H1 (cell line): Measurements from ENCODE around the gene CADM1. TPM values are rescaled to one million over a fixed set of nuclear protein-coding genes. Genes with fewer than 3 reads are reported as not detected.

ENCODE experiments used
- CTCF ChIA-PET: fragments of 300-600 bp; sonication (Branson Sonifier 250); formaldehyde crosslinking; loops from one replicate; lab custom pipeline; 2021; ENCODE audit not compliant: partially characterized antibody; lab: Charles Lee
- POLR2A ChIA-PET: fragments of 300-600 bp; sonication (Branson Sonifier 250); formaldehyde crosslinking; loops from one replicate; lab custom pipeline; 2021; ENCODE audit warnings: inconsistent platforms; ENCODE audit not compliant: partially characterized antibody; lab: Charles Lee
- DNase-seq, 2 experiments: peaks; one replicate each; pipeline versions ENCODE4 v3.0.0 to v3.0.0-alpha.2; 2010 to 2022; ENCODE audit warnings: low spot score in 2 of 2, low read depth in 1 of 2, mixed read lengths in 1 of 2
- FAIRE-seq: peaks from 2 replicates; lab custom pipeline; 2011; peaks lifted over from hg19 to GRCh38; lab: Jason Lieb, UNC
- H2AFZ ChIP-seq: 2 replicates; pipeline ENCODE4 v1.8.1; 2012; ENCODE audit warnings: low read length, inconsistent platforms
- H2AK5ac ChIP-seq: 2 replicates; pipeline ENCODE4 v1.6.1; 2013; ENCODE audit warnings: low read depth, low read length
- H2BK120ac ChIP-seq: replicated peaks from 2 replicates; pipeline ENCODE3; 2013; ENCODE audit warnings: low read depth, low read length, inconsistent platforms
- H2BK12ac ChIP-seq: 2 replicates; pipeline ENCODE4 v1.6.1; 2013; ENCODE audit warnings: low read depth, low read length
- H2BK15ac ChIP-seq: 2 replicates; pipeline ENCODE4 v1.6.1; 2013; ENCODE audit warnings: low read length
- H2BK20ac ChIP-seq: 2 replicates; pipeline ENCODE4 v1.6.1; 2013; ENCODE audit warnings: low read length
- H2BK5ac ChIP-seq: 2 replicates; pipeline ENCODE4 v1.6.1; 2013; ENCODE audit warnings: low read depth, low read length
- H3K14ac ChIP-seq: 2 replicates; pipeline ENCODE4 v1.6.1; 2013; ENCODE audit warnings: inconsistent platforms; ENCODE audit not compliant: insufficient read length
- H3K18ac ChIP-seq: 2 replicates; pipeline ENCODE4 v1.6.1; 2013; ENCODE audit warnings: low read length; ENCODE audit errors: extremely low read depth
- H3K23ac ChIP-seq: 2 replicates; pipeline ENCODE4 v1.6.1; 2013; ENCODE audit warnings: inconsistent platforms; ENCODE audit not compliant: insufficient read length
- H3K23me2 ChIP-seq: 2 replicates; pipeline ENCODE4 v1.6.1; 2013; ENCODE audit warnings: low read depth, low read length
- H3K27ac ChIP-seq: 2 replicates; pipeline ENCODE4 v1.6.1; 2011; ENCODE audit warnings: low read depth, low read length, inconsistent platforms
- H3K27me3 ChIP-seq, 4 experiments: replicated peaks in 1 of 4; 1 replicate in 1 of 4; 2 replicates in 3 of 4; pipeline versions ENCODE4 v1.6.1 to v1.8.1; 2011 to 2013; ENCODE audit warnings: low read length in 3 of 4, mild to moderate bottlenecking in 3 of 4, inconsistent platforms in 2 of 4, mixed read lengths in 2 of 4, moderate library complexity in 1 of 4; ENCODE audit not compliant: control insufficient read depth in 3 of 4, insufficient read depth in 3 of 4; ENCODE audit errors: extremely low read depth in 1 of 4
- H3K36me3 ChIP-seq, 4 experiments: 2 replicates each; pipeline versions ENCODE4 v1.6.1 to v1.8.1; 2011 to 2013; ENCODE audit warnings: mild to moderate bottlenecking in 4 of 4, low read length in 3 of 4, moderate library complexity in 2 of 4, control low read depth in 1 of 4, inconsistent platforms in 1 of 4; ENCODE audit not compliant: insufficient read depth in 4 of 4, control insufficient read depth in 2 of 4
- H3K4ac ChIP-seq: replicated peaks from 2 replicates; pipeline ENCODE3; 2013; ENCODE audit warnings: low read length, low read depth, mixed read lengths, inconsistent platforms; ENCODE audit not compliant: insufficient read length
- H3K4me1 ChIP-seq, 4 experiments: replicated peaks in 1 of 4; 1 replicate in 1 of 4; 2 replicates in 3 of 4; pipeline versions ENCODE4 v1.6.1 to v1.8.1; 2011 to 2013; ENCODE audit warnings: low read length in 3 of 4, inconsistent platforms in 2 of 4, mixed read lengths in 1 of 4; ENCODE audit not compliant: insufficient read depth in 4 of 4, control insufficient read depth in 3 of 4
- H3K4me2 ChIP-seq, 2 experiments: 2 replicates each; pipeline versions ENCODE4 v1.6.1 to v1.8.1; 2011 to 2013; ENCODE audit warnings: low read depth in 2 of 2, low read length in 2 of 2, control low read depth in 1 of 2, inconsistent platforms in 1 of 2, mild to moderate bottlenecking in 1 of 2; ENCODE audit not compliant: insufficient read depth in 1 of 2
- H3K4me3 ChIP-seq, 4 experiments: fragments of 200-600, 300-600 bp in 1 of 4; sonication (generic), shearing (Covaris generic), sonication (Bioruptor Twin) in 1 of 4; 2 replicates each; pipeline versions ENCODE4 v1.5.1 to v1.8.1; 2011 to 2016; ENCODE audit warnings: low read length in 4 of 4, low read depth in 3 of 4, control low read depth in 2 of 4, inconsistent platforms in 2 of 4, mild to moderate bottlenecking in 2 of 4, mixed read lengths in 1 of 4, moderate library complexity in 1 of 4; ENCODE audit not compliant: insufficient read depth in 2 of 4; ENCODE audit errors: extremely low read depth in 1 of 4
- H3K56ac ChIP-seq: replicated peaks from 2 replicates; pipeline ENCODE3; 2013; ENCODE audit warnings: low read depth, mild to moderate bottlenecking, mixed read lengths, low read length, inconsistent platforms; ENCODE audit not compliant: insufficient read length
- H3K79me1 ChIP-seq: 2 replicates; pipeline ENCODE4 v1.6.1; 2013; ENCODE audit warnings: low read depth, low read length, control low read depth
- H3K79me2 ChIP-seq, 2 experiments: 2 replicates each; pipeline versions ENCODE4 v1.6.1 to v1.8.1; 2012 to 2013; ENCODE audit warnings: low read length in 2 of 2, mild to moderate bottlenecking in 2 of 2, inconsistent platforms in 1 of 2; ENCODE audit not compliant: insufficient read depth in 2 of 2, control insufficient read depth in 1 of 2
- H3K9ac ChIP-seq, 4 experiments: replicated peaks in 1 of 4; 1 replicate in 1 of 4; 2 replicates in 3 of 4; pipeline versions ENCODE4 v1.6.1 to v1.8.1; 2011 to 2013; ENCODE audit warnings: low read depth in 3 of 4, low read length in 3 of 4, control low read depth in 2 of 4, mild to moderate bottlenecking in 2 of 4, moderate library complexity in 2 of 4, inconsistent platforms in 1 of 4; ENCODE audit errors: extremely low read depth in 1 of 4
- H3K9me3 ChIP-seq, 2 experiments: 2 replicates each; pipeline versions ENCODE4 v1.6.1 to v1.8.1; 2012 to 2013; ENCODE audit warnings: mild to moderate bottlenecking in 2 of 2, moderate library complexity in 2 of 2, control low read depth in 1 of 2, inconsistent platforms in 1 of 2, low read depth in 1 of 2, low read length in 1 of 2, mixed read lengths in 1 of 2; ENCODE audit not compliant: insufficient read depth in 2 of 2
- H4K20me1 ChIP-seq, 2 experiments: replicated peaks in 1 of 2; 2 replicates each; pipeline versions ENCODE3 to v1.8.1; 2011 to 2013; ENCODE audit warnings: inconsistent platforms in 2 of 2, low read length in 2 of 2, mild to moderate bottlenecking in 1 of 2; ENCODE audit not compliant: insufficient read depth in 2 of 2, control insufficient read depth in 1 of 2
- H4K5ac ChIP-seq: 2 replicates; pipeline ENCODE4 v1.6.1; 2013; ENCODE audit warnings: low read length, low read depth, mixed read lengths, inconsistent platforms; ENCODE audit not compliant: insufficient read length
- H4K8ac ChIP-seq: 2 replicates; pipeline ENCODE4 v1.8.0; 2013; ENCODE audit warnings: mild to moderate bottlenecking, moderate library complexity, low read length, inconsistent platforms; ENCODE audit not compliant: insufficient read depth; ENCODE audit errors: extremely low read depth
- H4K91ac ChIP-seq: replicated peaks from 2 replicates; pipeline ENCODE3; 2013; ENCODE audit warnings: low read length, mixed read lengths, inconsistent platforms; ENCODE audit not compliant: insufficient read length
- CEBPB ChIP-seq: IDR thresholded peaks from 2 replicates; pipeline ENCODE4 v1.6.1; 2012; ENCODE audit warnings: low read depth, low read length
- EZH2 ChIP-seq: fragments of 200-600 bp; sonication (generic); IDR thresholded peaks from 2 replicates; pipeline ENCODE4 v1.7.1; 2012; ENCODE audit warnings: low read depth, mild to moderate bottlenecking, moderate library complexity, low read length, inconsistent platforms; ENCODE audit not compliant: severe bottlenecking
- FOSL1 ChIP-seq: IDR thresholded peaks from 2 replicates; pipeline ENCODE4 v1.6.1; 2011; ENCODE audit warnings: mild to moderate bottlenecking, low read depth, low read length, moderate library complexity; ENCODE audit not compliant: insufficient read depth
- HDAC6 ChIP-seq: IDR thresholded peaks from one replicate; pipeline ENCODE4 v1.7.1; 2012; ENCODE audit warnings: low read depth, mild to moderate bottlenecking, inconsistent platforms, low read length, moderate library complexity
- POU5F1 ChIP-seq: IDR thresholded peaks from 2 replicates; pipeline ENCODE4 v1.6.1; 2011; ENCODE audit warnings: low read depth, mild to moderate bottlenecking, low read length, moderate library complexity
- RAD21 ChIP-seq, 2 experiments: IDR thresholded peaks in 1 of 2; conservative IDR thresholded peaks in 1 of 2; 2 replicates each; pipeline ENCODE4 v1.6.1; 2011; ENCODE audit warnings: low read depth in 2 of 2, low read length in 2 of 2, improper control_type of control experiment in 1 of 2, inconsistent platforms in 1 of 2, mild to moderate bottlenecking in 1 of 2, moderate library complexity in 1 of 2
- RNF2 ChIP-seq: fragments of 200-900, 300-1000 bp; sonication (generic); IDR thresholded peaks from 2 replicates; pipeline ENCODE4 v1.7.1; 2016; ENCODE audit warnings: borderline replicate concordance, low read depth, mild to moderate bottlenecking, antibody characterized with exemption, low read length; ENCODE audit not compliant: poor library complexity, severe bottlenecking; ENCODE audit errors: missing control alignments
- SP4 ChIP-seq: IDR thresholded peaks from 2 replicates; pipeline ENCODE4 v1.6.1; 2012; ENCODE audit warnings: low read length, inconsistent platforms
- SRF ChIP-seq: IDR thresholded peaks from 2 replicates; pipeline ENCODE4 v1.6.1; 2011; ENCODE audit warnings: mild to moderate bottlenecking, low read depth, low read length, moderate library complexity
- TAF7 ChIP-seq: optimal IDR thresholded peaks from 2 replicates; pipeline ENCODE3; 2011; ENCODE audit warnings: low read depth, mild to moderate bottlenecking, inconsistent platforms, low read length, moderate library complexity, borderline replicate concordance
- ZNF274 ChIP-seq: IDR thresholded peaks from 2 replicates; pipeline ENCODE4 v1.7.0; 2012; ENCODE audit warnings: low read length, borderline replicate concordance; ENCODE audit errors: extremely low read depth
- WGBS, 2 experiments: shearing (Covaris generic) in 1 of 2; methylation state at CpG; one replicate each; pipeline versions ENCODE4 v1.1.6 to v1.1.7; 2013 to 2015; ENCODE audit warnings: low lambda C conversion rate in 2 of 2, mixed read lengths in 2 of 2, inconsistent platforms in 1 of 2, low coverage in 1 of 2, missing lambda C conversion rate in 1 of 2; ENCODE audit not compliant: insufficient replicate concordance in 2 of 2, insufficient coverage in 1 of 2, insufficient read length in 1 of 2; ENCODE audit errors: extremely low coverage in 1 of 2, missing lambda C conversion rate in 1 of 2; 5-methylcytosine and 5-hydroxymethylcytosine counted together
- polyA plus RNA-seq, 7 experiments: library from polyadenylated mRNA; depleted of rRNA in 3 of 7; stranded (reverse) in 5 of 7; unstranded in 2 of 7; fragments of >200 nt in 5 of 7; fragments of 200-250 nt in 2 of 7; gene quantifications; 1 replicate in 5 of 7; 2 replicates in 1 of 7; 4 replicates in 1 of 7; pipeline versions ENCODE4 v1.2.1 to v1.2.3, GENCODE V29; 2011 to 2013; ENCODE audit warnings: missing spikeins in 2 of 7, mixed read lengths in 2 of 7
- total RNA-seq: library from RNA; stranded (reverse); fragmentation: NEBNext Ultra II Directional; extraction: Animal tissue kit (Norgen Biotek cat#: 25700); gene quantifications from 2 replicates; pipeline ENCODE4 v1.2.1, GENCODE V29; 2021

Gene CADM1
- total and polyA plus RNA-seq, 2 of the 8 experiments (the other 6 are each of a cell fraction or from before 2014, with no cell fraction given): 8.3 to 25.3 TPM

- no peak overlapping the region for H3K4me2 ChIP-seq
- POLR2A ChIA-PET: no interaction called here
These were observed 93.1 kb downstream of the CADM1 start for GRCh38 chr11:115411120-115411519.

More at GRCh38 chr11:115411120-115411519, 93.1 kb downstream of the CADM1 start:
- CTCF ChIA-PET: no interaction called here
- no peaks in the 10 kb centered on the region for H3K36me3 ChIP-seq
- no peak overlapping the region for H3K4ac ChIP-seq
- H3K9ac ChIP-seq: no peak overlapping the region
- no peaks in the 10 kb centered on the region for H3K9me3 ChIP-seq
- H4K5ac ChIP-seq: no peak overlapping the region
- H3K79me1 ChIP-seq: no peaks in the 10 kb centered on the region
- H2BK12ac ChIP-seq: no peak overlapping the region
- H3K27me3 ChIP-seq: no peaks in the 10 kb centered on the region; a peak in 3 of 7 replicates
- peaks cover 1% of the 10 kb centered on the region; the same call in 1 of the 2 replicates for H3K23me2 ChIP-seq
- DNase-seq: no peak
- H3K79me2 ChIP-seq: no peaks in the 10 kb centered on the region
- H2AFZ ChIP-seq: no peak overlapping the region
- no peak overlapping the region for H2AK5ac ChIP-seq
- H2BK15ac ChIP-seq: no peak overlapping the region
- H3K4me1 ChIP-seq: peaks cover 6 to 11% (median 8%) of the 10 kb centered on the region in 4 experiments; a peak in 6 of 7 replicates
- H2BK5ac ChIP-seq: no peak overlapping the region
- no peak overlapping the region for H3K18ac ChIP-seq
- no peak overlapping the region for H3K14ac ChIP-seq
- H4K20me1 ChIP-seq: no peaks in the 10 kb centered on the region
- H2BK20ac ChIP-seq: no peak overlapping the region
- WGBS, 2 experiments: 79% methylated on average over 1 of the region's 1 CpG; no CpG with 5 or more reads in 1 of the 2 experiments
- no peak for TF ChIP-seq ZNF274
- no peak for TF ChIP-seq SP4
- TF ChIP-seq CEBPB: no peak
- no peak for TF ChIP-seq RAD21 (IDR thresholded peaks at IDR 0.05 in 1 of 2, conservative IDR thresholded peaks at IDR 0.05 in 1 of 2; ENCODE audit: low read depth in 2 of 2, low read length in 2 of 2)
- no peak for TF ChIP-seq SRF
- TF ChIP-seq TAF7: no peak
- TF ChIP-seq POU5F1: no peak
- no peak for TF ChIP-seq FOSL1
- TF ChIP-seq HDAC6: no peak
- TF ChIP-seq RNF2: no peak
- TF ChIP-seq EZH2: no peak
- no peak overlapping the region for H4K8ac ChIP-seq
- H4K91ac ChIP-seq: no peak overlapping the region
- H2BK120ac ChIP-seq: no peak overlapping the region
- no peak overlapping the region for H3K27ac ChIP-seq
- no peak overlapping the region for H3K23ac ChIP-seq
- FAIRE-seq: no peak
- no peak overlapping the region for H3K56ac ChIP-seq
- no peak overlapping the region for H3K4me3 ChIP-seq
